K562 (cell line): ENCODE results near the gene NUAK2. TPM values are rescaled to one million over a fixed set of nuclear protein-coding genes. Genes with fewer than 3 reads are reported as not detected.

ENCODE experiments used
- ATAC-seq: fragments of 200-7000 bp; cut with Tn5 transposase; 3 replicates; pipeline ENCODE4 v1.9.1; 2020; ENCODE audit warnings: moderate library complexity
- BruUV-seq: library from RNA; stranded (reverse); fragments of 400-500 nt; replicated peaks from 2 replicates; lab custom pipeline; 2021; lab: Mats Ljungman, UMichigan
- CTCF ChIA-PET: fragments of 300-600 bp; formaldehyde crosslinking; extraction: SDS; loops from one replicate; lab custom pipeline; 2021; ENCODE audit warnings: low intra/inter-chr PET ratio; lab: Yijun Ruan, JAX
- POLR2A ChIA-PET: fragments of 300-600, 350-650 bp; sonication (Branson Sonifier 250); formaldehyde crosslinking; extraction: SDS; loops from one replicate; lab custom pipeline; 2021; ENCODE audit warnings: antibody characterized with exemption, inconsistent platforms; lab: Yijun Ruan, JAX
- DNase-seq, 4 experiments: peaks; one replicate each; pipeline versions ENCODE4 v3.0.0 to v3.0.0-alpha.2; 2011 to 2018; ENCODE audit warnings: low spot score in 3 of 4, mixed read lengths in 3 of 4; ENCODE audit errors: extremely low read depth in 1 of 4
- FAIRE-seq: peaks from 2 replicates; lab custom pipeline; 2011; peaks lifted over from hg19 to GRCh38; lab: Jason Lieb, UNC
- H2AFZ ChIP-seq: 2 replicates; pipeline ENCODE4 v1.6.0; 2011; ENCODE audit warnings: low read depth, low read length, control low read depth, inconsistent platforms
- H3K27ac ChIP-seq: fragments of 200-600 bp; 3 replicates; pipeline ENCODE4 v1.8.0; 2011; ENCODE audit warnings: low read depth, mild to moderate bottlenecking, control low read depth, inconsistent platforms, low read length, moderate library complexity, mixed read lengths; ENCODE audit errors: extremely low read depth
- H3K27me3 ChIP-seq, 2 experiments: fragments of 300-600 bp in 1 of 2; 2 replicates in 1 of 2; 3 replicates in 1 of 2; pipeline versions ENCODE4 v1.6.0 to v1.8.0; 2011; ENCODE audit warnings: inconsistent platforms in 2 of 2, low read length in 2 of 2, mild to moderate bottlenecking in 1 of 2, mixed read lengths in 1 of 2, moderate library complexity in 1 of 2; ENCODE audit not compliant: control insufficient read depth in 2 of 2, insufficient read depth in 2 of 2
- H3K36me3 ChIP-seq: fragments of 300-600 bp; 3 replicates; pipeline ENCODE4 v1.8.0; 2011; ENCODE audit warnings: mild to moderate bottlenecking, low read length, inconsistent platforms; ENCODE audit not compliant: control insufficient read depth, insufficient read depth
- H3K4me1 ChIP-seq, 2 experiments: fragments of 200-600 bp in 1 of 2; replicated peaks in 1 of 2; 2 replicates in 1 of 2; 3 replicates in 1 of 2; pipeline versions ENCODE4 v1.5.1 to v1.8.0; 2011; ENCODE audit warnings: inconsistent platforms in 2 of 2, low read length in 2 of 2, mild to moderate bottlenecking in 1 of 2, mixed read lengths in 1 of 2, moderate library complexity in 1 of 2; ENCODE audit not compliant: control insufficient read depth in 2 of 2, insufficient read depth in 2 of 2
- H3K4me2 ChIP-seq: 2 replicates; pipeline ENCODE4 v1.6.1; 2011; ENCODE audit warnings: low read length, control low read depth, inconsistent platforms, mixed read lengths; ENCODE audit not compliant: insufficient read depth
- H3K4me3 ChIP-seq: fragments of 200-600 bp; sonication (generic), shearing (Covaris generic); 2 replicates; pipeline ENCODE4 v1.5.1; 2016; ENCODE audit warnings: control low read depth, inconsistent platforms
- H3K79me2 ChIP-seq: fragments of 200-600 bp; 3 replicates; pipeline ENCODE4 v1.8.0; 2011; ENCODE audit warnings: low read length, inconsistent platforms; ENCODE audit not compliant: control insufficient read depth, insufficient read depth
- H3K9ac ChIP-seq, 2 experiments: 2 replicates each; pipeline versions ENCODE4 v1.6.0 to v1.6.1; 2011; ENCODE audit warnings: low read depth in 2 of 2, low read length in 2 of 2, control low read depth in 1 of 2, inconsistent platforms in 1 of 2, mild to moderate bottlenecking in 1 of 2, mixed read lengths in 1 of 2; ENCODE audit not compliant: insufficient read depth in 1 of 2
- H3K9me1 ChIP-seq: one replicate; pipeline ENCODE4 v1.6.0; 2011; ENCODE audit warnings: inconsistent platforms, mild to moderate bottlenecking, low read length, moderate library complexity; ENCODE audit not compliant: control insufficient read depth, insufficient read depth
- H3K9me3 ChIP-seq: replicated peaks from 2 replicates; pipeline ENCODE4 v1.5.1; 2011; ENCODE audit warnings: low read depth, low read length, inconsistent platforms; ENCODE audit not compliant: control insufficient read depth, insufficient read depth
- H4K20me1 ChIP-seq: replicated peaks from 2 replicates; pipeline ENCODE4 v1.6.1; 2011; ENCODE audit warnings: low read length, inconsistent platforms, mixed read lengths; ENCODE audit not compliant: control insufficient read depth, insufficient read depth
- ARID3B ChIP-seq: fragments of 250-450 bp; sonication (Bioruptor Pico); IDR thresholded peaks from 2 replicates; pipeline ENCODE4 v1.4.0; 2020; ENCODE audit warnings: borderline replicate concordance
- CEBPB ChIP-seq: fragments of 450-650 bp; IDR thresholded peaks from 2 replicates; pipeline ENCODE4 v1.6.1; 2016; ENCODE audit warnings: missing genetic modification characterization, missing compliant biosample characterization
- CEBPG ChIP-seq, 3 experiments: fragments of 200-800 bp in 1 of 3; sonication (Bioruptor generic) in 1 of 3; sonication (generic) in 1 of 3; formaldehyde crosslinking in 1 of 3; IDR thresholded peaks in 2 of 3; conservative IDR thresholded peaks in 1 of 3; 2 replicates each; pipeline versions ENCODE4 v1.6.1 to v1.8.0; 2016 to 2022; ENCODE audit warnings: missing compliant biosample characterization in 2 of 3, missing genetic modification characterization in 2 of 3, mild to moderate bottlenecking in 1 of 3, missing genetic modification reagents in 1 of 3
- E2F3 ChIP-seq: fragments of 250-450 bp; sonication (Bioruptor Pico); IDR thresholded peaks from 2 replicates; pipeline ENCODE4 v1.4.0; 2020; ENCODE audit warnings: mild to moderate bottlenecking
- GATAD2B ChIP-seq: fragments of 450-650 bp; IDR thresholded peaks from 2 replicates; pipeline ENCODE4 v1.6.1; 2017; ENCODE audit warnings: mild to moderate bottlenecking, borderline replicate concordance
- MYBL2 ChIP-seq, 2 experiments: fragments of 450-650 bp in 1 of 2; sonication (generic) in 1 of 2; formaldehyde crosslinking in 1 of 2; IDR thresholded peaks; 2 replicates each; pipeline versions ENCODE4 v1.6.1 to v1.8.1; 2017 to 2022; ENCODE audit warnings: borderline replicate concordance in 1 of 2, inconsistent platforms in 1 of 2, low read depth in 1 of 2, mild to moderate bottlenecking in 1 of 2, missing genetic modification reagents in 1 of 2, moderate library complexity in 1 of 2
- TEAD2 ChIP-seq: fragments of 450-650 bp; IDR thresholded peaks from 2 replicates; pipeline ENCODE4 v1.6.1; 2016; ENCODE audit warnings: missing genetic modification characterization, control low read depth, missing compliant biosample characterization
- THRAP3 ChIP-seq: fragments of 450-650 bp; IDR thresholded peaks from 2 replicates; pipeline ENCODE4 v1.6.1; 2016; ENCODE audit warnings: mild to moderate bottlenecking, inconsistent platforms, borderline replicate concordance
- WGBS: fragments of 100-300 bp; shearing (Covaris generic); methylation state at CpG from one replicate; pipeline ENCODE4 v1.1.6; 2016; ENCODE audit warnings: low coverage, mixed read lengths; ENCODE audit not compliant: insufficient coverage; ENCODE audit errors: missing lambda C conversion rate; 5-methylcytosine and 5-hydroxymethylcytosine counted together
- in situ Hi-C: fragments of 300-500 bp; cut with MboI; formaldehyde crosslinking; loops from 4 replicates; pipeline ENCODE4 v1.15.0; 2018; ENCODE audit warnings: inconsistent platforms, mixed read lengths
- intact Hi-C: fragments of 100-400 bp; cut with micrococcal nuclease; formaldehyde crosslinking; loops from 2 replicates; pipeline ENCODE4 v1.14.2; 2022
- polyA plus RNA-seq, 8 experiments: library from polyadenylated mRNA; depleted of rRNA in 4 of 8; stranded (reverse) in 5 of 8; unstranded in 3 of 8; fragments of >200 nt; fragmentation: Nextera tagmentation in 2 of 8; fragmentation: Illumina TruSeq in 1 of 8; extraction: Ambion mirVana in 2 of 8; extraction: Trizol in 1 of 8; gene quantifications; 2 replicates each; pipeline versions ENCODE4 v1.2.1 to v1.2.3, GENCODE V29; 2011 to 2014; ENCODE audit warnings: inconsistent platforms in 1 of 8, missing spikeins in 1 of 8
- total RNA-seq, 7 experiments: library from RNA; depleted of rRNA in 6 of 7; stranded (reverse); fragments of >200 nt in 6 of 7; fragmentation: Illumina TruSeq in 2 of 7; extraction: Trizol in 2 of 7; gene quantifications; 2 replicates each; pipeline versions ENCODE4 v1.2.1 to v1.2.3, GENCODE V29; 2011 to 2021; ENCODE audit warnings: low replicate concordance in 1 of 7

Gene NUAK2
- total and polyA plus RNA-seq, 9 of the 15 experiments (the other 6 are each of a cell fraction or from before 2014, with no cell fraction given): 0.04 to 0.44 (median 0.14) TPM

- H3K27ac ChIP-seq: no peak overlapping the region
- WGBS: 4% methylated on average over 6 of the region's 6 CpGs
- BruUV-seq: no TSS peak
- no peaks in the 10 kb centered on the region for H3K9me3 ChIP-seq
- DNase-seq (no peak), FAIRE-seq (no peak), ATAC-seq (no peak)
- H3K36me3 ChIP-seq: no peaks in the 10 kb centered on the region
- no peaks in the 10 kb centered on the region for H3K79me2 ChIP-seq
- intact Hi-C loops (no loop called here), in situ Hi-C loops (loop anchor here (5.0 kb wide), 1 partner anchor 42 kb away; no protein-coding TSS in a partner anchor)
- CTCF ChIA-PET: interaction anchor here (0.6 to 8.5 kb wide), 2 partner anchors 46 to 1242 kb away, joined by 3 to 144 read pairs; no protein-coding TSS in a partner anchor
- H4K20me1 ChIP-seq: no peaks in the 10 kb centered on the region; the same call in 1 of the 2 replicates
- no peaks in the 10 kb centered on the region for H3K9me1 ChIP-seq
- H3K4me1 ChIP-seq: peaks cover 3 to 15% of the 10 kb centered on the region in 2 experiments; a peak in 4 of 5 replicates
- no peak overlapping the region for H3K4me3 ChIP-seq
- peak; percentile 56 for TF ChIP-seq CEBPB
- TF ChIP-seq E2F3 (CRISPR knock-in tag): no peak
- TF ChIP-seq ARID3B (CRISPR knock-in tag): no peak
- TF ChIP-seq MYBL2 (IDR thresholded peaks at IDR 0.05; ENCODE audit: low read depth): peak; percentile 12; the same call in 1 of the 2 replicates
- TF ChIP-seq MYBL2 (CRISPR knock-in tag; IDR thresholded peaks at IDR 0.05; ENCODE audit: borderline replicate concordance): no peak
- TF ChIP-seq CEBPG (CRISPR knock-in tag; IDR thresholded peaks at IDR 0.05): no peak
- TF ChIP-seq CEBPG (tag; conservative IDR thresholded peaks at IDR 0.05 in 1 of 2, IDR thresholded peaks at IDR 0.05 in 1 of 2): peak; percentile 57 to 85
- no peak for TF ChIP-seq THRAP3
- no peak for TF ChIP-seq GATAD2B
- TF ChIP-seq TEAD2 (tag): no peak
- no peak overlapping the region for H3K4me2 ChIP-seq
- no peak overlapping the region for H3K9ac ChIP-seq
- POLR2A ChIA-PET: interaction anchor here (0.6 to 1.6 kb wide), 2 partner anchors 16 to 32 kb away, joined by 3 to 5 read pairs; no protein-coding TSS in a partner anchor
- peaks cover 18 to 54% of the 10 kb centered on the region in 2 experiments for H3K27me3 ChIP-seq
- no peak overlapping the region for H2AFZ ChIP-seq
Observed at GRCh38 chr1:205319081-205320018, 2.2 kb downstream of the NUAK2 start.
